Neuronal stem cell (in vitro differentiated cells): Measurements from ENCODE around the gene KLHL34. TPM values are rescaled to one million over a fixed set of nuclear protein-coding genes. Genes with fewer than 3 reads are reported as not detected.

ENCODE experiments used
- DNase-seq: peaks from one replicate; pipeline ENCODE4 v3.0.0-alpha.2; 2013; ENCODE audit warnings: low spot score
- H2AFZ ChIP-seq: one replicate; pipeline ENCODE4 v1.6.1; 2013; ENCODE audit warnings: mild to moderate bottlenecking, low read length, inconsistent platforms
- H2AK5ac ChIP-seq: 2 replicates; pipeline ENCODE4 v1.6.1; 2013; ENCODE audit warnings: low read depth, mild to moderate bottlenecking, inconsistent platforms, low read length, moderate library complexity, mixed read lengths
- H2BK120ac ChIP-seq: 2 replicates; pipeline ENCODE4 v1.6.1; 2013; ENCODE audit warnings: low read depth, mild to moderate bottlenecking, inconsistent platforms, low read length, moderate library complexity, mixed read lengths
- H2BK12ac ChIP-seq: one replicate; pipeline ENCODE4 v1.6.1; 2013; ENCODE audit warnings: low read length, inconsistent platforms
- H2BK15ac ChIP-seq: 2 replicates; pipeline ENCODE4 v1.6.1; 2013; ENCODE audit warnings: mild to moderate bottlenecking, low read length, inconsistent platforms, mixed read lengths
- H2BK5ac ChIP-seq: one replicate; pipeline ENCODE4 v1.6.1; 2013; ENCODE audit warnings: inconsistent platforms, mild to moderate bottlenecking, low read length, moderate library complexity
- H3K14ac ChIP-seq: one replicate; pipeline ENCODE4 v1.6.1; 2013; ENCODE audit warnings: low read length, inconsistent platforms
- H3K18ac ChIP-seq: 2 replicates; pipeline ENCODE4 v1.6.1; 2013; ENCODE audit warnings: low read length, inconsistent platforms
- H3K23ac ChIP-seq: 2 replicates; pipeline ENCODE4 v1.6.1; 2013; ENCODE audit warnings: low read depth, mild to moderate bottlenecking, mixed read lengths, low read length, inconsistent platforms; ENCODE audit not compliant: poor library complexity
- H3K27ac ChIP-seq: replicated peaks from 3 replicates; pipeline ENCODE4 v1.5.1; 2013; ENCODE audit warnings: low read length, inconsistent platforms
- H3K27me3 ChIP-seq, 3 experiments: 2 replicates each; pipeline ENCODE4 v1.6.1; 2013; ENCODE audit warnings: low read length in 3 of 3, mild to moderate bottlenecking in 2 of 3, inconsistent platforms in 1 of 3, low read depth in 1 of 3, mixed read lengths in 1 of 3, moderate library complexity in 1 of 3; ENCODE audit not compliant: control insufficient read depth in 3 of 3, insufficient read depth in 3 of 3
- H3K36me3 ChIP-seq, 2 donors: replicated peaks in 1 of 2; 2 replicates each; pipeline ENCODE4 v1.6.1; 2013; ENCODE audit warnings: low read length in 2 of 2; ENCODE audit not compliant: control insufficient read depth in 2 of 2, insufficient read depth in 2 of 2
- H3K4ac ChIP-seq: 2 replicates; pipeline ENCODE4 v1.6.1; 2013; ENCODE audit warnings: inconsistent platforms, mild to moderate bottlenecking, low read length, moderate library complexity
- H3K4me1 ChIP-seq, 2 donors: 1 replicate in 1 of 2; 2 replicates in 1 of 2; pipeline ENCODE4 v1.6.1; 2013; ENCODE audit warnings: low read length in 2 of 2, low read depth in 1 of 2; ENCODE audit not compliant: control insufficient read depth in 2 of 2, insufficient read depth in 1 of 2
- H3K4me2 ChIP-seq: one replicate; pipeline ENCODE4 v1.6.1; 2013; ENCODE audit warnings: mild to moderate bottlenecking, low read length, inconsistent platforms; ENCODE audit not compliant: insufficient read depth, poor library complexity, severe bottlenecking
- H3K4me3 ChIP-seq, 2 donors: 2 replicates each; pipeline ENCODE4 v1.5.1; 2013; ENCODE audit warnings: low read length in 2 of 2, mild to moderate bottlenecking in 2 of 2, inconsistent platforms in 1 of 2, moderate library complexity in 1 of 2
- H3K79me1 ChIP-seq: one replicate; pipeline ENCODE4 v1.6.1; 2013; ENCODE audit warnings: low read depth, mild to moderate bottlenecking, inconsistent platforms, low read length, moderate library complexity
- H3K9ac ChIP-seq: one replicate; pipeline ENCODE4 v1.6.1; 2013; ENCODE audit warnings: mild to moderate bottlenecking, low read depth, low read length, inconsistent platforms; ENCODE audit not compliant: poor library complexity
- H3K9me3 ChIP-seq, 2 donors: replicated peaks in 1 of 2; 2 replicates each; pipeline versions ENCODE3 to v1.6.1; 2013; ENCODE audit warnings: low read length in 2 of 2, mild to moderate bottlenecking in 2 of 2, inconsistent platforms in 1 of 2, low read depth in 1 of 2, mixed read lengths in 1 of 2, moderate library complexity in 1 of 2; ENCODE audit not compliant: control insufficient read depth in 2 of 2, insufficient read depth in 1 of 2
- H4K8ac ChIP-seq: one replicate; pipeline ENCODE4 v1.6.1; 2013; ENCODE audit warnings: low read depth, mild to moderate bottlenecking, inconsistent platforms, low read length, moderate library complexity
- H4K91ac ChIP-seq: one replicate; pipeline ENCODE4 v1.6.1; 2013; ENCODE audit warnings: low read length, low read depth, mild to moderate bottlenecking, inconsistent platforms; ENCODE audit not compliant: poor library complexity
- WGBS, 2 donors: extraction: QIAGEN DNeasy Blood & Tissue Kit; methylation state at CpG; one replicate each; pipeline ENCODE4 v1.1.7; 2013; ENCODE audit warnings: missing lambda C conversion rate in 2 of 2, mixed read lengths in 1 of 2; ENCODE audit not compliant: insufficient read length in 2 of 2, insufficient replicate concordance in 1 of 2; ENCODE audit errors: extremely low coverage in 2 of 2; 5-methylcytosine and 5-hydroxymethylcytosine counted together
- polyA plus RNA-seq, 2 experiments: library from polyadenylated mRNA; stranded (reverse); fragments of 200-250 nt; gene quantifications; one replicate each; pipeline ENCODE4 v1.2.3, GENCODE V29; 2013

KLHL34 gene
- not detected for polyA plus RNA-seq (2013, experiment 1 of 2)
- not detected for polyA plus RNA-seq (2013, experiment 2 of 2)

GRCh38 chrX:21658152-21658737 lies at the start of gene KLHL34:
Gene KLHL34, minus strand, starts transcription at chrX:21658330. Its CDS starts 542 bp downstream, at chrX:21657788.
- H3K36me3 ChIP-seq = no peaks in the 10 kb centered on the region
- H3K79me1 ChIP-seq = no peaks in the 10 kb centered on the region
- no CpG with 5 or more reads among the region's 60 CpGs for WGBS, 2 donors
- H4K8ac ChIP-seq = no peak within 1 kb of the TSS
- no peaks in the 10 kb centered on the region for H3K9me3 ChIP-seq
- no peak within 1 kb of the TSS for H2AK5ac ChIP-seq
- H3K18ac ChIP-seq = no peak within 1 kb of the TSS
- H3K27me3 ChIP-seq = no peaks in the 10 kb centered on the region
- no peak within 1 kb of the TSS for H4K91ac ChIP-seq
- H3K14ac ChIP-seq = no peak within 1 kb of the TSS
- H2BK15ac ChIP-seq = no peak within 1 kb of the TSS
- H3K4me2 ChIP-seq = no peak within 1 kb of the TSS
- H3K4me1 ChIP-seq = no peaks in the 10 kb centered on the region
- H2BK5ac ChIP-seq = no peak within 1 kb of the TSS
- H3K4me3 ChIP-seq = no peak within 1 kb of the TSS
- no peak within 1 kb of the TSS for H2BK12ac ChIP-seq
- DNase-seq = no peak
- no peak within 1 kb of the TSS for H3K4ac ChIP-seq
- H3K23ac ChIP-seq = no peak within 1 kb of the TSS
- H3K27ac ChIP-seq = no peak within 1 kb of the TSS
- H2BK120ac ChIP-seq = no peak within 1 kb of the TSS
- H2AFZ ChIP-seq = no peak within 1 kb of the TSS
- no peak within 1 kb of the TSS for H3K9ac ChIP-seq

DNA sequence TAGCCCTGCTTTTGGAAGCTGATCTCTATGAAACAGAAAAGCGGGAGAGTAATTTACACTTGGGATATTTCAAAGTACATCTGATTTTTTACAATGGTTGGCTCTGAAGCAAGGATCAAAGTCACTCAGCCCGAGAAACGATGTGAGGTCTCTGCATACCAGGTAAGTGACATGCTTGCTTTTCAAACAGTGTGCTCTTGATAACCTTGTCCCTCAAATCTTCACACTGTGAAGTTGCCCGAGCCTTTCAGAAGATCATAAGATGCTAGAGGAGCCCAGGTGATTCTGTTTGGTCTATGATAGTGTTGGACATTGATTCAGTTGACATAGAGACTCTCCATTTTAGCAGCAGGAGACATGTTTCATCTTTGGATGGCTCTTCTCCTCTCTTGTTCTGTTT lies 47.1 kb upstream of the KLHL34 start:
- Histone ChIP-seq H3K4ac (no peak overlapping the region), H2BK5ac (no peak overlapping the region), H3K9me3 (no peaks in the 10 kb centered on the region), H3K23ac (no peak overlapping the region), H3K79me1 (no peaks in the 10 kb centered on the region), H3K27ac (no peak overlapping the region), H2BK120ac (no peak overlapping the region), H3K18ac (no peak overlapping the region), H2BK15ac (no peak overlapping the region), H3K36me3 (no peaks in the 10 kb centered on the region), H3K27me3 (peaks cover 0 to 13% (median 0%) of the 10 kb centered on the region in 3 experiments), H3K4me2 (no peak overlapping the region), H3K9ac (no peak overlapping the region), H3K4me3 (no peak overlapping the region), H2AK5ac (no peak overlapping the region), H2AFZ (no peak overlapping the region), H4K91ac (no peak overlapping the region), H3K4me1 (no peaks in the 10 kb centered on the region), H2BK12ac (no peak overlapping the region), H4K8ac (no peak overlapping the region), H3K14ac (no peak overlapping the region)
- DNase-seq = no peak
- no CpG with 5 or more reads among the region's 4 CpGs for WGBS, 2 donors

DNA sequence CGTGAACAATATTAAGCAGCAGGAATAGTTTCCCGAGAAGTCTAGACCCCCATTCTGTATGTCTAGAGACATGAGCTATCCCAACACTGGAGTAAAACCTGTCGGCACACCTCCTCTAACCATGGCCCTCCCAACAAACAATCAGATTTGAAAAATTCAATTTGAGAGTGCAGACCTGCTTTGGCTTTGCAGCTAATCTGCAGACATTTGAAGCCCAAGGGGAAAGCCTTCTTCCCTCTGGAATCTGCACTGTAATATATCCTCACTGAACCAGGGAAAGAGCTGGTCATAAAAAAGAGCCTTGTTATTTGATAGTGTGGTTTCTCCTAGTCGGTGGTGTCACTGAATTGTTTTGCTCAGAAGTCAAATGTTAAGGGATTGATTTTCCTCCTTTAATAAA lies 44.6 kb upstream of the KLHL34 start:
- H3K4me1 ChIP-seq = no peaks in the 10 kb centered on the region
- no peak overlapping the region for H3K23ac ChIP-seq
- no peaks in the 10 kb centered on the region for H3K9me3 ChIP-seq
- no CpG with 5 or more reads among the region's 4 CpGs for WGBS, 2 donors
- H2BK5ac ChIP-seq = no peak overlapping the region
- no peak for DNase-seq
- H3K79me1 ChIP-seq = no peaks in the 10 kb centered on the region
- H2AFZ ChIP-seq = no peak overlapping the region
- no peak overlapping the region for H3K4me2 ChIP-seq
- H3K4me3 ChIP-seq = no peak overlapping the region
- H4K91ac ChIP-seq = no peak overlapping the region
- no peak overlapping the region for H2BK12ac ChIP-seq
- H3K14ac ChIP-seq = no peak overlapping the region
- no peak overlapping the region for H3K9ac ChIP-seq
- H2BK15ac ChIP-seq = no peak overlapping the region
- H3K18ac ChIP-seq = no peak overlapping the region
- no peak overlapping the region for H3K4ac ChIP-seq
- H2BK120ac ChIP-seq = no peak overlapping the region
- H3K27me3 ChIP-seq = peaks cover 0 to 28% (median 0%) of the 10 kb centered on the region in 3 experiments
- no peak overlapping the region for H4K8ac ChIP-seq
- no peaks in the 10 kb centered on the region for H3K36me3 ChIP-seq
- H2AK5ac ChIP-seq = no peak overlapping the region
- no peak overlapping the region for H3K27ac ChIP-seq

- H3K4ac ChIP-seq = no peak overlapping the region
- no peak overlapping the region for H3K18ac ChIP-seq
- no peaks in the 10 kb centered on the region for H3K79me1 ChIP-seq
- H3K27me3 ChIP-seq = peaks cover 0 to 33% (median 0%) of the 10 kb centered on the region in 3 experiments
- H4K91ac ChIP-seq = no peak overlapping the region
- H3K4me2 ChIP-seq = no peak overlapping the region
- no peak overlapping the region for H2BK5ac ChIP-seq
- no peak overlapping the region for H2BK15ac ChIP-seq
- no peaks in the 10 kb centered on the region for H3K4me1 ChIP-seq
- H3K23ac ChIP-seq = no peak overlapping the region
- H2BK12ac ChIP-seq = no peak overlapping the region
- no peak overlapping the region for H2BK120ac ChIP-seq
- no CpG with 5 or more reads among the region's 3 CpGs for WGBS, 2 donors
- H2AK5ac ChIP-seq = no peak overlapping the region
- DNase-seq = no peak
- no peaks in the 10 kb centered on the region for H3K36me3 ChIP-seq
- H2AFZ ChIP-seq = no peak overlapping the region
- no peak overlapping the region for H4K8ac ChIP-seq
- H3K9ac ChIP-seq = no peak overlapping the region
- H3K4me3 ChIP-seq = no peak overlapping the region
- H3K27ac ChIP-seq = no peak overlapping the region
- no peaks in the 10 kb centered on the region for H3K9me3 ChIP-seq
- H3K14ac ChIP-seq = no peak overlapping the region
Measured at GRCh38 chrX:21700967-21701366, 42.8 kb upstream of the KLHL34 start.
